ENCODE results near the gene ASCC3.

The ASCC3 gene

GRCh38 chr6:100573166-100573565, 308.0 kb downstream of the ASCC3 start:
- DNase-seq, result peak in 1 of 2 experiments; percentile 34

GRCh38 chr6:100568255-100568654, 312.9 kb downstream of the ASCC3 start:
- no peak for DNase-seq

- no peak for DNase-seq
Measured at GRCh38 chr6:100566563-100566962, 314.6 kb downstream of the ASCC3 start.

GRCh38 chr6:100565439-100566104, 315.6 kb downstream of the ASCC3 start:
- no peak for DNase-seq

- no peak for DNase-seq
Measured at GRCh38 chr6:100559859-100560258, 321.3 kb downstream of the ASCC3 start.

GRCh38 chr6:100554228-100554627, 326.9 kb downstream of the ASCC3 start:
- peak in 1 of 2 experiments; percentile 52 for DNase-seq

- peak; percentile 33 to 94 for DNase-seq
Measured at GRCh38 chr6:100553243-100553642, 327.9 kb downstream of the ASCC3 start.

- DNase-seq, result no peak
Measured at GRCh38 chr6:100549406-100550167, 331.5 kb downstream of the ASCC3 start.

GRCh38 chr6:100538086-100538485, 343.0 kb downstream of the ASCC3 start:
- no peak for DNase-seq

- DNase-seq, result peak in 1 of 2 experiments; percentile 55
Measured at GRCh38 chr6:100518588-100518987, 362.5 kb downstream of the ASCC3 start.

GRCh38 chr6:100517633-100518032, 363.5 kb downstream of the ASCC3 start:
- DNase-seq, result no peak

GRCh38 chr6:100517106-100517505, 364.0 kb downstream of the ASCC3 start:
- DNase-seq, result no peak

GRCh38 chr6:100514660-100515059, 366.5 kb downstream of the ASCC3 start:
- no peak for DNase-seq

- no peak for DNase-seq
Measured at GRCh38 chr6:100512203-100512862, 368.8 kb downstream of the ASCC3 start.

GRCh38 chr6:100509101-100509500, 372.0 kb downstream of the ASCC3 start:
- DNase-seq, result no peak

- no peak for DNase-seq
Measured at GRCh38 chr6:100506651-100507050, 374.5 kb downstream of the ASCC3 start.

- no peak for DNase-seq
Measured at GRCh38 chr6:100504786-100505737, 376.1 kb downstream of the ASCC3 start.

GRCh38 chr6:100503043-100503705, 378.0 kb downstream of the ASCC3 start:
- DNase-seq, result no peak

- no peak for DNase-seq
Measured at GRCh38 chr6:100493206-100493888, 387.8 kb downstream of the ASCC3 start.

GRCh38 chr6:100491952-100492670, 389.0 kb downstream of the ASCC3 start:
- DNase-seq, result peak in 1 of 2 experiments; percentile 54

GRCh38 chr6:100490065-100490464, 391.1 kb downstream of the ASCC3 start:
- no peak for DNase-seq
